NCI-H524 (cell line): Measurements from ENCODE around the gene SIGLEC11.
"Not testable (repeated sequence)": the region's sequence is repeated elsewhere in the genome, so short reads cannot be mapped to it uniquely, and the experiment has no call there.

Source experiments
- DNase-seq, 2 experiments: peaks; one replicate each; lab custom pipeline; 2025; lab: John Stamatoyannopoulos, UW

Gene SIGLEC11, protein sequence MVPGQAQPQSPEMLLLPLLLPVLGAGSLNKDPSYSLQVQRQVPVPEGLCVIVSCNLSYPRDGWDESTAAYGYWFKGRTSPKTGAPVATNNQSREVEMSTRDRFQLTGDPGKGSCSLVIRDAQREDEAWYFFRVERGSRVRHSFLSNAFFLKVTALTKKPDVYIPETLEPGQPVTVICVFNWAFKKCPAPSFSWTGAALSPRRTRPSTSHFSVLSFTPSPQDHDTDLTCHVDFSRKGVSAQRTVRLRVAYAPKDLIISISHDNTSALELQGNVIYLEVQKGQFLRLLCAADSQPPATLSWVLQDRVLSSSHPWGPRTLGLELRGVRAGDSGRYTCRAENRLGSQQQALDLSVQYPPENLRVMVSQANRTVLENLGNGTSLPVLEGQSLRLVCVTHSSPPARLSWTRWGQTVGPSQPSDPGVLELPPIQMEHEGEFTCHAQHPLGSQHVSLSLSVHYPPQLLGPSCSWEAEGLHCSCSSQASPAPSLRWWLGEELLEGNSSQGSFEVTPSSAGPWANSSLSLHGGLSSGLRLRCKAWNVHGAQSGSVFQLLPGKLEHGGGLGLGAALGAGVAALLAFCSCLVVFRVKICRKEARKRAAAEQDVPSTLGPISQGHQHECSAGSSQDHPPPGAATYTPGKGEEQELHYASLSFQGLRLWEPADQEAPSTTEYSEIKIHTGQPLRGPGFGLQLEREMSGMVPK

DNA sequence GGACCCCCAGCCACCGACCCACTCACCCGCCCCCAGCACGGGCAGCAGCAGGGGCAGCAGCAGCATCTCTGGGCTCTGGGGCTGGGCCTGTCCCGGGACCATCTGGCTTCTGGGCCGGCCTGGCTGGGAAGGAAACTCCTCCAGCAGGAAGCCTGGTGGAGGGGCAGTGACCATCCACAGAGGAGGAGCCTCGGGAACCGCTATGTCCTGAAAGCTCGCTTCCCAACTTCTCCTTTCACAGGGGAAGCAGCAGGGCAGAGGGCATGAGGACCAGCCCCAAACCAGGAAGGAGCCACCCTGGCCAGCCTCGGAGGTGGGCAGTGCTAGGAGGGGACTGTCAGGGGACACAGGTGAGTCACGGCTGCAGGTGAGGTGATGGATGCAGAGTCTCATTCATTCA is at the start of gene SIGLEC11:
SIGLEC11 (minus strand) TSS at position 193 of the 400 bp plus-strand sequence; CDS start at position 102, 91 bp downstream.
- not testable (repeated sequence) for DNase-seq

- DNase-seq: no peak
These were observed 47.6 kb upstream of the SIGLEC11 start for GRCh38 chr19:50008532-50008931.

DNA sequence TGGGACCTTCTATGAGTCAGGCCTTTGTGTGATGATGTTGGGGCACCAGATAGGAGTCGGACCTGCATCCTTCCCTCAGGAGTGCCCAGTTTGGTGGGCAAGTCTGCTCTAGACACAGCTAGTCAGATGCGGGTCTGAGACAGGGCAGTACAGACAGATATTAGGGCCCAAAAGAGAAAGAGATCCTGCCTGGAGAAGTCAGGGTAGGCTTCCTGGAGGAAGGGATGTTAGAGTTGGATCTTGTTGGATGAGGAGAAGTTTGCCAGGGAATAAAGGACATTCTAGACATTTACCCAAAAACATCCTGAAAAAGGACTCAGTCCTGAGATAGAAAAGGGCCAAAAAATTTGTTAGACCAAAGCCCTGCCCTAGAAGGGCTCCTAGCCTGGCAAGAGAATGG is 47.0 kb upstream of the SIGLEC11 start:
- no peak for DNase-seq

GRCh38 chr19:50007170-50007569 is 46.2 kb upstream of the SIGLEC11 start:
- DNase-seq: no peak

GRCh38 chr19:50005428-50005827 is 44.5 kb upstream of the SIGLEC11 start:
- no peak for DNase-seq

- DNase-seq: no peak
These were observed 42.9 kb upstream of the SIGLEC11 start for GRCh38 chr19:50003810-50004419.

DNA sequence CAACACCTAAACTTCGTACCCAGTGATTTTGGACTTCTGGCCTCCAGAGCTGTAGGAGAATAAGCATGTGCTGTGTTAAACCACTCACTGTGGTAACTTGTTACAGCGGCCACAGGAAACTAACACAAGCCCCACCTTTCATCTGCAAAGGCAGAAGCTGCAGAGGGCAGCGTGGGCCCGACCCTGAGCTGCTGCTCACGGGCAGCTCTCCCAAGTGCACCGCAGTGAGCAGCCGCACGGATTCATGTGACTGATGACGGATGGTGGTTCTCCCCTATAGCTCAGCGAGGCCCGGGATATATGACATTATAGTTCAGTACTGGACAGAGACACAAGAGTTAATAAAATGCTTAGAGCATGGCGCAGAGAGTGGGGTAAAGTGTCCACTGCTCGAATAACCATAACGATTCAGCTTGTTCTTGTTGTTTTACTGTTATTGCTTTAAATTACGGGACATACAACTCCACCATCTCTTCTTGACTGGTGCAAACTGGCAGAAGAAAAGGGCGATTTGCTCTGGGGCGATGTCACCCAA is 42.3 kb upstream of the SIGLEC11 start:
- no peak for DNase-seq

- no peak for DNase-seq
These were observed 41.5 kb upstream of the SIGLEC11 start for GRCh38 chr19:50002386-50002960.

GRCh38 chr19:50001775-50002174 is 40.8 kb upstream of the SIGLEC11 start:
- no peak for DNase-seq

- no peak for DNase-seq
These were observed 40.0 kb upstream of the SIGLEC11 start for GRCh38 chr19:50000841-50001557.

DNA sequence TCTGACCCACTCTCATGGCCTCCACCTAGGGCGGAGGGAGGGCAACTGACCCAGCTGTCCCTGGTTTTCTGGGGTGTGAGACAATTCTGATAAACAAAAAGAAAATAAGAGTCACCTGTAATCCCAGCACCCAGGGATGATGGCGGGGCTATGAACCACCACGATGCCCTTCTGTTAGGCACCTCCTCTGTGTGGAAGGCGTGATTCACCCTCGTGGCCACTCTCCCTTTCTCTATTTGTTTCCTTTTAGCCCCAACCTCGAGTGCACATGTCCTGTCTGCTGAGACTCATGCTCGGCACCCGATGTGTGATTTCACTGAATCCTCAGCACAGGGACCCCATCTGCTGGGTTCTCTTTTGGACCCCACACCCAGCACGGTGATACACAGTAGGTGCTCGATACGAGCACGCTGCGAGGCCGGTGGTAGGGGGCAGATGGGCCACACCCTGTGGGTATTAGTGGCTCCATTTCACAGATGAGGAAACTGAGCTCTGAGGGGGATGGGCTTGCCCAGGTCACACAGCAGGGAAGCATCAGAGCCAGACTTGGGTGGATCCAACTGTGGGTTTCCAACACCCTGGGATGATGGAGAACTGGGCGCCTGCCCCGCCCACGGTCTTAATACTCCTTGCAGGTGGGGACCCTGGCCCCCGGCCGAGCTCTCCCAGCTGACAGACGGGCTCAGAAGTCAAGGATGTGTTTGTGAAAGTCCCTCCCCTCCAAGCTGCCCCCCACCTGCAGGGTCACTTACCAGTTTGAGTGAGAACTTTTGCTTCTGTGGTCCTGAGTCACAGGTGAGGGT is 39.3 kb upstream of the SIGLEC11 start:
- no peak for DNase-seq

- no peak for DNase-seq
These were observed 38.5 kb upstream of the SIGLEC11 start for GRCh38 chr19:49999371-50000010.

- peak in 1 of 2 experiments; percentile 52 for DNase-seq
These were observed 36.7 kb upstream of the SIGLEC11 start for GRCh38 chr19:49997709-49998108.

- DNase-seq: no peak
These were observed 27.5 kb upstream of the SIGLEC11 start for GRCh38 chr19:49988433-49988832.

GRCh38 chr19:49988007-49988406 is 27.0 kb upstream of the SIGLEC11 start:
- no peak for DNase-seq

- no peak for DNase-seq
These were observed 26.3 kb upstream of the SIGLEC11 start for GRCh38 chr19:49987159-49987698.

DNA sequence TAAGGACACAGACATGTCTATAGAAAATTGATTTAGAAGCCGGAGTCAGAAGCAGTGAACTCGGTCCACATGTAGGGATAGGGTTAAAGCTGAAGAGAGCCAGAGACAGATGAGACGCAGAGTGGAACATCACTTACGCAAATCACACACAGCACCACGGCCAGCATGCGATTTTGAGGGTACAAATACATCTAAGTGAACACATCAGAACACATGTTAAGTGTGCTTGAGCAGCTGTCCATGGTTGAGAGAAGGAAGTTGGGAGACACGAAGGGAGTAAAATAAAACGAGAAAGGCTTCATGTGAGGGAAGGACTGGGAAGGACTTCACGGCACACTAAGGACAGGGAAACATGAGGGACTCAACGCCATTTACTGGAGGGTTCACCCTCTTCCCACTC is 25.4 kb upstream of the SIGLEC11 start:
- DNase-seq: no peak

GRCh38 chr19:49985871-49986270 is 24.9 kb upstream of the SIGLEC11 start:
- no peak for DNase-seq

DNA sequence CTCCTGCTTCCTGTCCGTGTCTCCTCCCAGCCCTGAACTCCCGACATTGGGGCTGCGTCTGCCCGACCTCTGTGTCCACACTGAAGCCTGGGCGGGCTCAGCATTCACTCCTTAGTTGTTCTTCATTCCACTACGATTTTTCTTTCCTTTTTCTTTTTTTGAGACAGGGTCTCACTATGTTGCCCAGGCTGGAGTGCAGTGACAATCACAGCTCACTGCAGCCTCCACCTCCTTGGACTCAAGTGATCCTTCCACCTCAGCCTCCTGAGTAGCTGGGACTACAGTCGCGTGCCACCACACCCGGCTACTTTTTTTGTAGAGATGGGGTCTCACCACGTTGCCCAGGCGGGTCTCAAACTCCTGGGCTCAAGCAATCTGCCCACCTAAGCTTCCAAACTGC is 23.5 kb upstream of the SIGLEC11 start:
- no peak for DNase-seq

DNA sequence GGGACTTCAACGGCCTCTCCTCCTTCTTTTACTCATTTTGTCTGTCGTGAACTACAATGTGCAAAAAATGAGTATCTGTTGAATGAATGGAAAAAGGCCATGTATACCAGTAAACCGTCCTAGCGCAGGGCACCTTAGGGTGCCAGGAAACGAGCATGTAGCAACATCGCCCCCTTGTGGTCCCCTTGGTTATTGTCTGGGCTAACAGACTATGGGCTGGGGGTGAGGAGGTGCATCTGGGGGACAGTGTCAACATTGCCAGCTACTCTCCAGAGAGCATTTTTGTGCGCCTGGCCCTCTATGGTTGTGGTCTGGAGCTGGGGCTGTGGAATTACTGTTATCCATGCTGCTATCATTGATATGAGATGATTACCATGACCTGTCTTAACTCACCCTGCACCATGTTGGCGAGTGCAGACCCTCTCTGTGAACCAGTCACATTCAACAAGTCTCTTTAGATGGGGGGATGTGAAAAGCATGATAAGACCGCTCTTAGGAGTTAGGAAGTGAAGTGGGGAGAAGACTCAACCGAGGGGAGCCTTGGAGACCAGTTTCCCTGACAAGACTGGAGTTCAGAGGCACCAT is 22.8 kb upstream of the SIGLEC11 start:
- peak in 1 of 2 experiments; percentile 65 for DNase-seq
